ENCODE data around the gene SRGAP3.

Gene SRGAP3

DNA sequence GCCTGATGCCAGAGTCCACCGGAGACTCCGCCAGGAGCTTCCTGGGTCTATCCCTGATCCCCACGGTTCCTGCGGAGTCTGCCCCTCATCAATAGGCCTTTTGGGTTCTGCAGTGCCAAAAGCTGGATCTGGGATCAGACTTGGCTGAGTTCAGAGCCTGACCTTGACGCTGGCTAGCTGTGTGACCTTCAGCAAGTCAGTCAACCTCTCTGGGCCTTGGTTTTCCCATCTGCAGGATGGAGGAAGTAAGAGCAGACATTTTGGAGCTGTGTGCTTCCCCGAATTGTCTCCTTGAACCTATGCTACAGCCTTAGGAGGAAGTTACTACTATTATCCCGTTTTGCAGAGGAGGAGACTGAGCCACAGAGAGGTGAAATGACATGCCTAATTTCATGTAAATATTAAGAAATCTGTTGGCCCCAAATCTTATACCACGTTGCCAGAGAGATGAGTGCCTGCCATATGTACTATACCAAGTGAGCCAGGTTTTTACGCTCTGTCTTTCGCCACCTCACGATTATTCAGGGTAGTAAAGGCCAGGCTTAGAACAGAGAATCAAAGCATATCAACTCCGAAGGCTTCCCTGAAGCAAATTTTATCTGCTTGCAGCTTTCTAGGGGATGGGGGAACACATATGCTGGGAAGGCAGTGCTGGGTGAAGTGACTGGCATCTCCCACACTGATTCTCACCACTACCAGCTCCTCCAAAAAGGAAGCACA, 112.5 kb downstream of the SRGAP3 start:
- ChIA-PET POLR2A (no interaction called here), CTCF (interaction anchor here (1.2 kb wide), 1 partner anchor 165 kb away, joined by 4 read pairs; no protein-coding TSS in a partner anchor)
- no peak for TF ChIP-seq ZNF239 (tag by site-specific recombination; IDR thresholded peaks at IDR 0.05)
- peak; percentile 83 for TF ChIP-seq ZNF768 (tag by site-specific recombination; IDR thresholded peaks at IDR 0.05)
- TF ChIP-seq ZNF404 (tag by site-specific recombination; IDR thresholded peaks at IDR 0.05): no peak
- no peak for TF ChIP-seq KLF10 (tag by site-specific recombination; IDR thresholded peaks at IDR 0.05)
- no peak for TF ChIP-seq ZNF302 (tag by site-specific recombination; IDR thresholded peaks at IDR 0.05; ENCODE audit: low read depth)
- TF ChIP-seq ZNF558 (tag by site-specific recombination; IDR thresholded peaks at IDR 0.05): no peak
- Histone ChIP-seq H3K27ac (ENCODE audit: extremely low read depth, low read depth, low read length) (no peak overlapping the region), H3K36me3 (ENCODE audit: control insufficient read depth in 2 of 2, insufficient read depth in 1 of 2, low read length in 2 of 2) (no peaks in the 10 kb centered on the region), H3K4me3 (ENCODE audit: low read depth, low read length) (no peak overlapping the region), H3K9me3 (ENCODE audit: control insufficient read depth, insufficient read depth, low read depth, low read length) (no peaks in the 10 kb centered on the region; the same call in 1 of the 2 replicates), H3K4me1 (ENCODE audit: control insufficient read depth, insufficient read depth, low read length) (peaks cover 15% of the 10 kb centered on the region)

- no peak overlapping the region for H3K27ac ChIP-seq (ENCODE audit: extremely low read depth, low read depth, low read length)
- H3K9me3 ChIP-seq (ENCODE audit: control insufficient read depth, insufficient read depth, low read depth, low read length): no peaks in the 10 kb centered on the region; the same call in 1 of the 2 replicates
- H3K4me3 ChIP-seq (ENCODE audit: low read depth, low read length): no peak overlapping the region
- peaks cover 7% of the 10 kb centered on the region for H3K4me1 ChIP-seq (ENCODE audit: control insufficient read depth, insufficient read depth, low read length)
- no peaks in the 10 kb centered on the region for H3K36me3 ChIP-seq (ENCODE audit: control insufficient read depth in 2 of 2, insufficient read depth in 1 of 2, low read length in 2 of 2)
- TF ChIP-seq HOXD13 (CRISPR knock-in tag; IDR thresholded peaks at IDR 0.05; ENCODE audit: borderline replicate concordance) (no peak), ZNF416 (tag by site-specific recombination; IDR thresholded peaks at IDR 0.05) (no peak), OSR2 (tag by site-specific recombination; IDR thresholded peaks at IDR 0.05) (no peak), ZEB2 (tag by site-specific recombination; IDR thresholded peaks at IDR 0.05) (no peak), GLI2 (tag by site-specific recombination; IDR thresholded peaks at IDR 0.05; ENCODE audit: borderline replicate concordance, low read depth) (no peak)
- TF ChIP-seq, protein P1, sequence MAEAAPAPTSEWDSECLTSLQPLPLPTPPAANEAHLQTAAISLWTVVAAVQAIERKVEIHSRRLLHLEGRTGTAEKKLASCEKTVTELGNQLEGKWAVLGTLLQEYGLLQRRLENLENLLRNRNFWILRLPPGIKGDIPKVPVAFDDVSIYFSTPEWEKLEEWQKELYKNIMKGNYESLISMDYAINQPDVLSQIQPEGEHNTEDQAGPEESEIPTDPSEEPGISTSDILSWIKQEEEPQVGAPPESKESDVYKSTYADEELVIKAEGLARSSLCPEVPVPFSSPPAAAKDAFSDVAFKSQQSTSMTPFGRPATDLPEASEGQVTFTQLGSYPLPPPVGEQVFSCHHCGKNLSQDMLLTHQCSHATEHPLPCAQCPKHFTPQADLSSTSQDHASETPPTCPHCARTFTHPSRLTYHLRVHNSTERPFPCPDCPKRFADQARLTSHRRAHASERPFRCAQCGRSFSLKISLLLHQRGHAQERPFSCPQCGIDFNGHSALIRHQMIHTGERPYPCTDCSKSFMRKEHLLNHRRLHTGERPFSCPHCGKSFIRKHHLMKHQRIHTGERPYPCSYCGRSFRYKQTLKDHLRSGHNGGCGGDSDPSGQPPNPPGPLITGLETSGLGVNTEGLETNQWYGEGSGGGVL (tag by site-specific recombination; IDR thresholded peaks at IDR 0.05): no peak
- TF ChIP-seq, protein P2, sequence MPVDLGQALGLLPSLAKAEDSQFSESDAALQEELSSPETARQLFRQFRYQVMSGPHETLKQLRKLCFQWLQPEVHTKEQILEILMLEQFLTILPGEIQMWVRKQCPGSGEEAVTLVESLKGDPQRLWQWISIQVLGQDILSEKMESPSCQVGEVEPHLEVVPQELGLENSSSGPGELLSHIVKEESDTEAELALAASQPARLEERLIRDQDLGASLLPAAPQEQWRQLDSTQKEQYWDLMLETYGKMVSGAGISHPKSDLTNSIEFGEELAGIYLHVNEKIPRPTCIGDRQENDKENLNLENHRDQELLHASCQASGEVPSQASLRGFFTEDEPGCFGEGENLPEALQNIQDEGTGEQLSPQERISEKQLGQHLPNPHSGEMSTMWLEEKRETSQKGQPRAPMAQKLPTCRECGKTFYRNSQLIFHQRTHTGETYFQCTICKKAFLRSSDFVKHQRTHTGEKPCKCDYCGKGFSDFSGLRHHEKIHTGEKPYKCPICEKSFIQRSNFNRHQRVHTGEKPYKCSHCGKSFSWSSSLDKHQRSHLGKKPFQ (tag by site-specific recombination; IDR thresholded peaks at IDR 0.05): no peak
- CTCF ChIA-PET: no interaction called here
- POLR2A ChIA-PET: no interaction called here
These were observed 113.4 kb downstream of the SRGAP3 start for GRCh38 chr3:9135930-9136525.

DNA sequence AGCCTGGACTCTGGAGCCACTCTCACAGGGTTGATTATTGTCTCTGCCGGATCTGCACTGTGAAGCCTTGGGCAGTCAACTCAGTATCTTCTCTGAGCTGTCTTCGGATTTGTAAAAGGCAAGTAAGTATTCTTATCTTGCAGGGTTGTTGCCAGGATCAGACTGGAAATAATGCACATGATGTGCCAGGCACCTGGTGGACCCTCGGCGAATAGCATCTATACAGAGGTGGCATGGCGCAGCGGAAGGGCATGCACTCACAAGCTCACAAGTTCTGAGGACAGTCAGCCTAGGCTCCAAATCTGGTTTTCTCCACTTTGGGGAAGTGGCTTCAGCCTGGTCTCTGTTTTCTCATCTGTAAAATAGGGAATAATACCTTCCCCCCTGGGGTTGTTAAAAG, 113.9 kb downstream of the SRGAP3 start:
- Histone ChIP-seq H3K36me3 (ENCODE audit: control insufficient read depth in 2 of 2, insufficient read depth in 1 of 2, low read length in 2 of 2) (no peaks in the 10 kb centered on the region), H3K4me1 (ENCODE audit: control insufficient read depth, insufficient read depth, low read length) (peaks cover 7% of the 10 kb centered on the region), H3K9me3 (ENCODE audit: control insufficient read depth, insufficient read depth, low read depth, low read length) (no peaks in the 10 kb centered on the region; the same call in 1 of the 2 replicates), H3K4me3 (ENCODE audit: low read depth, low read length) (no peak overlapping the region), H3K27ac (ENCODE audit: extremely low read depth, low read depth, low read length) (no peak overlapping the region)
- ChIA-PET CTCF (no interaction called here), POLR2A (no interaction called here)
- TF ChIP-seq, protein P3, sequence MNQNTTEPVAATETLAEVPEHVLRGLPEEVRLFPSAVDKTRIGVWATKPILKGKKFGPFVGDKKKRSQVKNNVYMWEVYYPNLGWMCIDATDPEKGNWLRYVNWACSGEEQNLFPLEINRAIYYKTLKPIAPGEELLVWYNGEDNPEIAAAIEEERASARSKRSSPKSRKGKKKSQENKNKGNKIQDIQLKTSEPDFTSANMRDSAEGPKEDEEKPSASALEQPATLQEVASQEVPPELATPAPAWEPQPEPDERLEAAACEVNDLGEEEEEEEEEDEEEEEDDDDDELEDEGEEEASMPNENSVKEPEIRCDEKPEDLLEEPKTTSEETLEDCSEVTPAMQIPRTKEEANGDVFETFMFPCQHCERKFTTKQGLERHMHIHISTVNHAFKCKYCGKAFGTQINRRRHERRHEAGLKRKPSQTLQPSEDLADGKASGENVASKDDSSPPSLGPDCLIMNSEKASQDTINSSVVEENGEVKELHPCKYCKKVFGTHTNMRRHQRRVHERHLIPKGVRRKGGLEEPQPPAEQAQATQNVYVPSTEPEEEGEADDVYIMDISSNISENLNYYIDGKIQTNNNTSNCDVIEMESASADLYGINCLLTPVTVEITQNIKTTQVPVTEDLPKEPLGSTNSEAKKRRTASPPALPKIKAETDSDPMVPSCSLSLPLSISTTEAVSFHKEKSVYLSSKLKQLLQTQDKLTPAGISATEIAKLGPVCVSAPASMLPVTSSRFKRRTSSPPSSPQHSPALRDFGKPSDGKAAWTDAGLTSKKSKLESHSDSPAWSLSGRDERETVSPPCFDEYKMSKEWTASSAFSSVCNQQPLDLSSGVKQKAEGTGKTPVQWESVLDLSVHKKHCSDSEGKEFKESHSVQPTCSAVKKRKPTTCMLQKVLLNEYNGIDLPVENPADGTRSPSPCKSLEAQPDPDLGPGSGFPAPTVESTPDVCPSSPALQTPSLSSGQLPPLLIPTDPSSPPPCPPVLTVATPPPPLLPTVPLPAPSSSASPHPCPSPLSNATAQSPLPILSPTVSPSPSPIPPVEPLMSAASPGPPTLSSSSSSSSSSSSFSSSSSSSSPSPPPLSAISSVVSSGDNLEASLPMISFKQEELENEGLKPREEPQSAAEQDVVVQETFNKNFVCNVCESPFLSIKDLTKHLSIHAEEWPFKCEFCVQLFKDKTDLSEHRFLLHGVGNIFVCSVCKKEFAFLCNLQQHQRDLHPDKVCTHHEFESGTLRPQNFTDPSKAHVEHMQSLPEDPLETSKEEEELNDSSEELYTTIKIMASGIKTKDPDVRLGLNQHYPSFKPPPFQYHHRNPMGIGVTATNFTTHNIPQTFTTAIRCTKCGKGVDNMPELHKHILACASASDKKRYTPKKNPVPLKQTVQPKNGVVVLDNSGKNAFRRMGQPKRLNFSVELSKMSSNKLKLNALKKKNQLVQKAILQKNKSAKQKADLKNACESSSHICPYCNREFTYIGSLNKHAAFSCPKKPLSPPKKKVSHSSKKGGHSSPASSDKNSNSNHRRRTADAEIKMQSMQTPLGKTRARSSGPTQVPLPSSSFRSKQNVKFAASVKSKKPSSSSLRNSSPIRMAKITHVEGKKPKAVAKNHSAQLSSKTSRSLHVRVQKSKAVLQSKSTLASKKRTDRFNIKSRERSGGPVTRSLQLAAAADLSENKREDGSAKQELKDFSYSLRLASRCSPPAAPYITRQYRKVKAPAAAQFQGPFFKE (tag by site-specific recombination; IDR thresholded peaks at IDR 0.05; ENCODE audit: borderline replicate concordance): no peak
- TF ChIP-seq ZFP3 (tag by site-specific recombination; IDR thresholded peaks at IDR 0.05; ENCODE audit: low read depth) (no peak), PRDM6 (tag by site-specific recombination; IDR thresholded peaks at IDR 0.05) (no peak)
- TF ChIP-seq, protein P4, sequence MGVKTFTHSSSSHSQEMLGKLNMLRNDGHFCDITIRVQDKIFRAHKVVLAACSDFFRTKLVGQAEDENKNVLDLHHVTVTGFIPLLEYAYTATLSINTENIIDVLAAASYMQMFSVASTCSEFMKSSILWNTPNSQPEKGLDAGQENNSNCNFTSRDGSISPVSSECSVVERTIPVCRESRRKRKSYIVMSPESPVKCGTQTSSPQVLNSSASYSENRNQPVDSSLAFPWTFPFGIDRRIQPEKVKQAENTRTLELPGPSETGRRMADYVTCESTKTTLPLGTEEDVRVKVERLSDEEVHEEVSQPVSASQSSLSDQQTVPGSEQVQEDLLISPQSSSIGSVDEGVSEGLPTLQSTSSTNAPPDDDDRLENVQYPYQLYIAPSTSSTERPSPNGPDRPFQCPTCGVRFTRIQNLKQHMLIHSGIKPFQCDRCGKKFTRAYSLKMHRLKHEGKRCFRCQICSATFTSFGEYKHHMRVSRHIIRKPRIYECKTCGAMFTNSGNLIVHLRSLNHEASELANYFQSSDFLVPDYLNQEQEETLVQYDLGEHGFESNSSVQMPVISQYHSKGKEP (tag by site-specific recombination; IDR thresholded peaks at IDR 0.05): no peak
